Peyer's patch (tissue), 4 donors: Measurements from ENCODE around the gene PARD6B.

Experiments used
- CTCF ChIP-seq, 6 experiments: fragments of 450-650 bp in 4 of 6; fragments of 200-600 bp in 2 of 6; sonication (generic) in 1 of 6; IDR thresholded peaks; one replicate each; pipeline ENCODE4 v1.5.1; 2017 to 2019; ENCODE audit warnings: antibody characterized with exemption in 6 of 6, mild to moderate bottlenecking in 3 of 6, moderate library complexity in 1 of 6
- POLR2A ChIP-seq, 2 donors: fragments of 450-650 bp; IDR thresholded peaks; one replicate each; pipeline ENCODE4 v1.5.1; 2017; ENCODE audit warnings: antibody characterized with exemption in 2 of 2, mild to moderate bottlenecking in 2 of 2, moderate library complexity in 2 of 2

- TF ChIP-seq CTCF (IDR thresholded peaks at IDR 0.05) (no peak), POLR2A (IDR thresholded peaks at IDR 0.05) (no peak)
Measured at GRCh38 chr20:50693001-50693400, 38.4 kb upstream of the PARD6B start.
